Esophagus squamous epithelium (tissue), 4 donors: Measurements from ENCODE around the gene PPP1R1A.

Source experiments
- CTCF ChIP-seq, 6 experiments: fragments of 450-650 bp in 4 of 6; fragments of 200-600 bp in 2 of 6; sonication (generic) in 2 of 6; IDR thresholded peaks; one replicate each; pipeline ENCODE4 v1.5.1; 2016 to 2019; ENCODE audit warnings: antibody characterized with exemption in 6 of 6, mild to moderate bottlenecking in 4 of 6, moderate library complexity in 4 of 6
- POLR2A ChIP-seq, 4 donors: fragments of 450-650 bp; IDR thresholded peaks; one replicate each; pipeline ENCODE4 v1.6.1; 2017; ENCODE audit warnings: antibody characterized with exemption in 4 of 4, mild to moderate bottlenecking in 4 of 4, moderate library complexity in 3 of 4

- TF ChIP-seq CTCF (IDR thresholded peaks at IDR 0.05) (no peak), POLR2A (IDR thresholded peaks at IDR 0.05) (no peak)
These were observed 24.7 kb downstream of the PPP1R1A start for GRCh38 chr12:54563787-54564186.
